ENCODE results near the gene ENG. TPM values are rescaled to one million over a fixed set of nuclear protein-coding genes. Genes with fewer than 3 reads are reported as not detected.
A peak's percentile ranks its signal among the peaks of the same experiment; 100 is the strongest.
"Not testable (repeated sequence)": the region's sequence is repeated elsewhere in the genome, so short reads cannot be mapped to it uniquely, and the experiment has no call there.

Gene ENG
- total RNA-seq, 1 donor from 2014 or later, result 322 TPM

GRCh38 chr9:127785023-127785932 is 69.2 kb downstream of the ENG start:
- H3K4me1 ChIP-seq, result peaks cover 40% of the 10 kb centered on the region

GRCh38 chr9:127783111-127784008 is 71.1 kb downstream of the ENG start:
- TF ChIP-seq CTCF (IDR thresholded peaks at IDR 0.05), result no peak
- intact Hi-C loops (cut with DNase I), result no loop called here
- Histone ChIP-seq H3K4me3 (no peak overlapping the region), H3K36me3 (peaks cover 15% of the 10 kb centered on the region), H3K27me3 (no peaks in the 10 kb centered on the region), H3K4me1 (peaks cover 48% of the 10 kb centered on the region), H3K27ac (peak overlapping the region; percentile 86), H3K9me3 (no peaks in the 10 kb centered on the region)
- DNase-seq, result peak; percentile 83
- ATAC-seq, result peak; percentile 3

More at GRCh38 chr9:127785023-127785932, 69.2 kb downstream of the ENG start:
- ATAC-seq, result peak; percentile 79
- peak; percentile 83 for TF ChIP-seq CTCF (IDR thresholded peaks at IDR 0.05)
- peak; percentile 95 for DNase-seq
- H3K27me3 ChIP-seq, result no peaks in the 10 kb centered on the region
- H3K36me3 ChIP-seq, result peaks cover 34% of the 10 kb centered on the region
- intact Hi-C loops (cut with DNase I), result no loop called here
- peak overlapping the region; percentile 86 for H3K27ac ChIP-seq
- peak overlapping the region; percentile 98 for H3K4me3 ChIP-seq
- no peaks in the 10 kb centered on the region for H3K9me3 ChIP-seq

GRCh38 chr9:127781806-127782205 is 72.7 kb downstream of the ENG start:
- ATAC-seq, result no peak
- DNase-seq, result no peak
- H3K4me3 ChIP-seq, result no peak overlapping the region
- no peaks in the 10 kb centered on the region for H3K36me3 ChIP-seq
- no peak overlapping the region for H3K27ac ChIP-seq
- intact Hi-C loops (cut with DNase I), result no loop called here
- no peaks in the 10 kb centered on the region for H3K9me3 ChIP-seq
- no peak for TF ChIP-seq CTCF (IDR thresholded peaks at IDR 0.05)
- H3K4me1 ChIP-seq, result peaks cover 34% of the 10 kb centered on the region
- H3K27me3 ChIP-seq, result no peaks in the 10 kb centered on the region

- H3K9me3 ChIP-seq; ATAC-seq; H3K36me3 ChIP-seq; DNase-seq; intact Hi-C loops (cut with DNase I); H3K27me3 ChIP-seq; H3K4me3 ChIP-seq: not testable (repeated sequence)
- peaks cover 31% of the 10 kb centered on the region for H3K4me1 ChIP-seq
- H3K27ac ChIP-seq, result peak overlapping the region; percentile 68
Observed at GRCh38 chr9:127780909-127781308, 73.5 kb downstream of the ENG start.

GRCh38 chr9:127780126-127780885 is 74.2 kb downstream of the ENG start:
- Histone ChIP-seq H3K4me1 (peaks cover 31% of the 10 kb centered on the region), H3K27me3 (no peaks in the 10 kb centered on the region), H3K9me3 (no peaks in the 10 kb centered on the region), H3K27ac (peak overlapping the region; percentile 68), H3K36me3 (no peaks in the 10 kb centered on the region), H3K4me3 (no peak overlapping the region)
- no peak for DNase-seq
- intact Hi-C loops (cut with DNase I), result no loop called here
- ATAC-seq, result no peak
- no peak for TF ChIP-seq CTCF (IDR thresholded peaks at IDR 0.05)

Measured in upper lobe of right lung (tissue), 1 donor.